Left hindlimb (tissue), 1 donor: ENCODE results near the gene HDAC10.

ENCODE experiments used
- DNase-seq: peaks from one replicate; pipeline ENCODE4 v3.0.0-alpha.2; 2018

The HDAC10 gene

DNA sequence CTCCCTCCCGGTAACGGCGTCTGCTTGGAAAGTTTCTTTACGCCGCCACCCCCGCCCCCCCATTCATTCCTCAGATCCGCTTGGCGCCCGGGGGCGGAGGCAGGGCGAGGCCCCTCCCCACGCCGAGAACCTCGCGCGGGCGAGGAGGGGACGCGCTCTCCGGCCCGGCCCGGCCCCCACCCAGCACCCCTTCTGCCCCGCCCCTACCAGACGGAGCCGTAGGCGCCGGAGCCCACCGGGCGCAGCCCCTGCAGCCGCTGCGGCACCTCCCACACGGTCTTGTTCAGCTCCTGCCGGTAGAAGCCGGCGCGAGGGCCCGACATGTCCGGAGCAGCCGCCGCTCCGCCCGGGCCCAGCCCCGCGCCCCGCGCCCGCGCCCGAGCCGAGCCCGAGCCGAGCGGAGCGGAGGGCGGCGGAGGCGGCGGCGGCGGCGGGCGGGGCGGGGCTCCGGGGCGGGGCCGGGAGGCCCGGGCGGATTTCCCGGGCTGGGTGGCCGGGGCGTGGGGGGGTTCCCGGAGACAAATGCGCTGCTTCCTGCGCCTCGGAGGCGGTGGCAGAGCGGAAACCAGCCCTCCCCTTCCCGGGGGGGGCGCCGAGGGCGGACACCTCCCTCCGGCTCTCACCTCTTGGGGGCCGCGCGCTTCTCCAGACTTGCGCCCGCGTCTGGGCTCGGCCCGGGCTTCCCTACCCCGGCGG is 19.1 kb upstream of the HDAC10 start, which contains the start of gene MAPK11:
MAPK11 (minus strand) TSS at position 411 of the 696 bp plus-strand sequence; CDS start at position 323, 88 bp downstream.
- peak; percentile 80 for DNase-seq

DNA sequence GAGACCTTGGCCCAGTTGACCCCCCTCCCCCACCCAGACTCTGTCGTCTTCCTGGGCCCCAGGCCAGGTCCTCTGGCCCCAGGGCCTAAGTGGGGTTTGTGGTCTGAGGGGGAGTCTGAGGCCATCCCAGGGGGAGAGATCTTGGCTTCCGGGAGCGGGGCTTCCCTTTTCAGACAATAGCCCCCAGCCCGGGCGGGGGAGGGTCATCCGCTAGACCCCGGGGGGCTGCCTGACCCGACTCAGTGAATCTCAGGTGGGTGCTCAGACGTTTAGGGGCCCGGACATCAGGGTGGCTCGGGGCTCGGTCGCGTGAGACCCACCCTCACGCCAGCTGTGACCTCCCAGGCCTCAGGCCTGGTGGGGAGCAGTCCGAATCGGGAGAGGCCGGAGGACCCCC is 18.5 kb upstream of the HDAC10 start:
- DNase-seq: no peak

DNA sequence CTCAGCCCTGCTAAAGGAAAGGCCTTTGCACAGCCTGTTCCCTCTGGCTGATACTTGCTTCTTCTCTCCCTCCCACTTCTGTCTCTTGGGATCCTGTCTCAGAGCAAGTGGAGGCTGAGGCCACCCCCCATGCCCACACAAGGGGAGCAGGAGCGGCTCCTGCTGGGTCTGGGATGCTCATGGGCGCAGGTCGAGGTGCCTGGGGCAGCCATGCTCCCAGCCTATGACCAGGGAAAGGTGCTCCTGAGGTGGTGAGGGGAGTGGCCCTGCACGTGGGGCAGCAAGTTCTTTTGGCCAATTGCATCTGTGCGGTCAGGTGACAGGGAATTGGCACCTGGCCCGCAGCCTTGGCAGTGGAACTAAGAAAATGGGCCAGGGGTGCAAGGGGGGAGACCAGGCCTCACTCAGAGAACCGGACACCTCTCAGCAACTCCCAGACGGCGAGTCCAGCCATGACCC is 17.6 kb upstream of the HDAC10 start:
- no peak for DNase-seq

DNA sequence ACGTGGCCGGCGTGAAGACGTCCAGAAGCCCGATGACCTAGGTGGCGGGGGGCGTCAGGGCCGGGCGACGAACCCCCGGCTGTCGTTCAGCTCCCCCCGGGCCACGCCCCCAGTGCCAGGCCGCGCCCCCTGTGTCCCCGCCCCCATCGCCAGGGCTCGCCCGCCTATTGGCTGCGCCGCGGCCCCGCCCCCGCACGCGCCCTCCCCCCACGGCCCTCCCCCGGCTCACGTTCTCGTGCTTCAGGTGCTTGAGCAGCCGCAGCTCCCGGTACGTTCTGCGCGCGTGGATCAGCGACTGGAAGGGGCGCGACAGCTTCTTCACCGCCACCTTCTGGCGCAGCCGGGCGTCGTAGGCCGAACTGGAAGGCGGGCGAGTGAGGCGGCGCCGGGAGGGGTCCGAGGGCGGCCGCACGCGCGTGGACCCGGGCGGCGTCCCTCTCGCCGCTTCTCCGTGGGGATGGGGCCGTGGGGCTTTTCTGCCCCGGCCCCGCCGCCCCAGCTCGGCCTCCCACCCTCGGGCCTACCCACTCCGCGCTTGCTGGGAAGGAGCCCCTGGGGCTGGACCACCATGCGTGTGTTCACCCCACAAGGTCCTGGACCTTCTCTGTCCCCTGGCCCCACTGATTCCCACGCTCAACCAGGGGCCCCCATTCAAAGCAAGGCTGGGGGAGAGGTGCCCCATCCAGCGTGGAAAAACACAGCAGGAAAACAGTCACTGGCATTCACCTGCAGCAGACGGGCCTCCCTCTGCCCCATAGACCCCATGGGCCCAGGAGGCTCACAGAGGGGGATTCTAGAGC is 16.7 kb upstream of the HDAC10 start:
- peak; percentile 77 for DNase-seq

DNA sequence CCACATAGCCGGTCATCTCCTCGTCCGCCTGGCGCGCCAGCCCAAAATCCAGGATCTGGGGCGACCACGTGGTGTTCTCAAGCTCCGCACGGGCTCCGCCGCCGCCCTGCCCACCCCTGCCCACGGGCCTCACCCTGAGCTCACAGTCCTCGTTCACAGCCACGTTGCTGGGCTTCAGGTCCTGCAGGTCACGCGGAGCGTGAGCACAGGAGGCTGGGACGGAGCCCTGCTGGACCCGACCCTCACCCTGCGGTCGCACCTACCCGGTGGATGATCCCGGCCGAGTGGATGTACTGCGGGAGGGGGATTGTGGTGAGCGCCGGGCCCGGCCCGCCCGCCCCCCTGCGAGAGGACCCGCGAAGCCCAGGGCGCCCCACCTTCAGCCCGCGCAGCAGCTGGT is 15.9 kb upstream of the HDAC10 start:
- no peak for DNase-seq

DNA sequence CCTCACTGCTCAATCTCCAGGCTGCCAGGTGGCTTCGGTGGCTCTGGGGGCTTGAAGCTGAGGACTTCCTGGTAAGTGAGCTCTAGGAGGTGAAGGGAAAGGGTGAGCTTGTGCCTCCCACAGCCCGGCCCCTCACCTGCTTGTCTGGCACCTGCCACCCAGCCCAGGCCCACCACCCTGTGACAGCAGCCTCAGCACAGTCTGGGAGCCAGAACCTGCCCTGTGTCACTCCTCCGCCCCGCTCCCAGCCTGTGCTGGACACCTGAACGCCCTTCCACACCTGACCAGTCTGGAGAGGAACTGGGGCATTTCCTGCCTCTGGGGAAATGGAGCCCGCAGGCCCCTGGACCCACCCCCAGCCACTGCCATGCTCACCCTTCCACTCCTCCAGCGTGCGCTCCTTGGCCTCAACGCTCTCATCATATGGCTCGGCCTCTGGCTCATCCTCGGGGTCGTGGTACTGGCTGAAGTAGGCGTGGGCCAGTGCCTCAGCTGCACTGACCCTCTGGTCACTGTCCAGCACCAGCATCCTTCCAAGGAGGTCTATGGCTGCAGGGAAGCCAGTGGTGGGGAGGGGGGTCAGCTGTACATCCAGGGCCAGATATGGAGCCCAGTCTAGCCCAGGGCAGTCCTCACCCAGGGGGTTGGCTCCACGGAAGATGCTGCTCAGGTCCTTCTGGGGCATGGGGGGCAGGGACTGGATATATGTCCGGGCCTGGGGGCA is 14.0 kb upstream of the HDAC10 start:
- DNase-seq: no peak

DNA sequence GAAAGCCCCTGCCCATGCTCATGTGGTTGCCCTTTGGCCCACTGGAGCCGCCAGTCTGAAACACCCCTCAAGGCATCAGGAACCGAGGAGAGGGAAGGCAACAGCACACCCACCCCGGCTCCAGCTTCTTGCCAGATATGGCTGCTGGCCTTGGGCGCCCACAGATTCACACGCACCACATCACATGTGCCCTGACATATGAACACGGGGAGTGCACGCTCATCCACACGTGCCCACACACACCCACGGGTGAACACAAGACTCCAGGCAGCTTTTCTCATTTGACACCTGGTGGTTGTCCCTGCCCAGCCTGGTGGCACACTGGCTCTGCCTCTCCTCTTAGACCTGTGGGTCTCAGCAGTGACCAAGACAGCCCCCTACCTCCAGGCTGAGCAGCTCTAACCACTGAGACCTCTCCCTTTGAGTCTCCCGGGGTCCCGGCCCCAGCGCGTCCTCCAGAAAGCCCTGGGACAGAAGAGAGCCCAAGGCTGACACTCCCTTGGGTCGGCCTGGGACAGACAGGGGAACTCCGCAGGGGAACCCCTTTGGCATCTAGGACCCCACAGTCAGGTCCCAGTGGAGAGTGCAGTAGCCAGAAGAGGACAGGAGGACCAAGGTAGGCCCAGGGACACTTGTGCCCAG is 13.2 kb upstream of the HDAC10 start:
- DNase-seq: no peak

DNA sequence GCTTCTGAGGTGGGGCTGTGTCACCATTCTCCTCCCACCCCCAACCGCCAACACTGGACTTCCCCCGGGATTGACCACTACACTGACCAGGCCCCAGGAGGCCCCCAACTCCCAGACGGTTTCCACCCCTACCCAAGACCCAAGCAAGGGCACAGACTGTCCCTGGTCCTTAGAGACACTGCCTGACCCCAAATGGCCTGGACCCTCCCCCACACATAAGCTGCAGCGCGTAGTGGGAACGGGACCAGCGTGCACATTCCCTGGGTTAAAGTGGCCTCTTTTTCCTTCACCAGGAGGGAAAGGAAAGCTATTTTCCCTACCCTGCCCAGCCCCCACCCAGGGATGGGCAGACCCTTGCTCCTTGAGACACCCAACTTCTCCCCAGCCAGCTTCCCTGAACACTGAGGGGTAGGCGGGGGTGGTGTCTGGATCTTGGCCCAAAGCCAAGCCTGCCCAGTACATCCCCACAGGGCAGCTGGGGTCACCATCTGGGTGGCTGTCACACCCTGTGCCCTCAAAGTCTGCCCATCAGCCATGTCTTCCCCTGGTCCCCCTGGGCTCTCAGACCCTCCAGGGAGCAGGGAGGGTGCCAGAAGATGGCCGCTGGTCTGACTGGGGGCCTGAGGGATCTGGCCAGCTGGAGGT is 12.0 kb upstream of the HDAC10 start:
- no peak for DNase-seq

DNA sequence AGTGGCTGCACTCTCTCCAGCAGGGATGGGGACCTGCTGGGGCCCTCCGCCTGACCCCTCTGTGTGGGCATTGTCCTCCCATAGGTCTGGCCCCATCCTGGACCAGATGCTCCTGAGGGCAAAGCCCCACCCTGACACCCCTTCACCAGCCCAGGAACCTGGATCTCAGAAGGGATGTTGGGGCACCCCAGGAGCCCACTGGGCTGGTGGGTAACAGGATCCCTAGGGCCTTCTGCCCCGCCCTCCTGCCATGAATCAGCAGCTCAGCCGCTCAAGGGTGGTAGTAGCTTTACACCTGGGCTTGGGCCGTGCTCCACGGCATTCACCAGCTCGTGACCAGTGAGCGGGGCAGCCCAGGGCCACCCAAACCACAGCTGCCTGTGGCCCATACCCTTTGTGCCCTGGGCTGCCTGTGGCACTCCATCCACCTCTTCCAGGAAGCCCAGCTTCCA is 11.4 kb upstream of the HDAC10 start:
- DNase-seq: no peak

DNA sequence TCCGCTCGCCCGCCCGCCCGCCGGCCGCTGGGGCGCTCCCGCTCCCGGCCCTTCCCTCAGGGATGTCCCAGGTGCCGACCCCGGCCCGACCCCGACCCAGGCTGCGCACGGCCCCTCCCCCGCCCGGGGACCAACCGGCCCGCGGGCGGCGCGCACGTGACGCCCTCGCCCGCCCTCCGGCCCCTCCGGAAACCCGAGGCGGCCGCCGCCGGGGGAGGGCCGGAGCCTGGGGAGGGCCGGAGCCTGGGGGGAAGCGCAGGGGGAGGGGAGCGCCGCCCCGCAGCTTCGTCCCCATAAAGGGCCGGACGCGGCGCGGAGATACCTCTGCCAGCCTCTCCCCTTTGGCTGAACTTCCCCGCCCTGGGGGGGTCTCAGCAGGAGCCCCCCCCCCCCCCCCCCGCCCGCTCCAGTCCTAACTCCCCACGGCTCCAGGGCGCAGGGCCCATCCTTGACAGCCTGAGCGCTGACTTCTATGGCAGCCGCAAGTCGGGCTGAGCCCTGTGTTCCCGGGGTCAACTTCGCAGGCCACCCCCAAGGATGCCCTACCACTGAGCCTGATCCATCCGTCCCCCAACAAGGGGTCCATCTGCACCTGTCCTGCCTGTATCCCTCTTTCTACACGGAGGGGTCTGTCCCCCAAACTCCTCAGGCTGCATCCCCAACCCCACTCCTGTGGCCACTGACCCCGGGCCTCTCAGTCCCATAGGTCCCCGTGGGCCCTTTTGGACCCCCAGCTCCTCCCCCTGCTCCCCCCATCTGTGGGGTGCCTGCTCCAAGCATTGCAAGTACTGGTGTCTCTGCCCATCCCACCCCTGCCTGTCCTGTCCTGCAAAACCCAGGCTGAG is 10.8 kb upstream of the HDAC10 start, which contains the start of gene MAPK12:
MAPK12 (minus strand) TSS at position 69 of the 845 bp plus-strand sequence. CDS start 174 bp downstream, outside the sequence.
- no peak for DNase-seq

DNA sequence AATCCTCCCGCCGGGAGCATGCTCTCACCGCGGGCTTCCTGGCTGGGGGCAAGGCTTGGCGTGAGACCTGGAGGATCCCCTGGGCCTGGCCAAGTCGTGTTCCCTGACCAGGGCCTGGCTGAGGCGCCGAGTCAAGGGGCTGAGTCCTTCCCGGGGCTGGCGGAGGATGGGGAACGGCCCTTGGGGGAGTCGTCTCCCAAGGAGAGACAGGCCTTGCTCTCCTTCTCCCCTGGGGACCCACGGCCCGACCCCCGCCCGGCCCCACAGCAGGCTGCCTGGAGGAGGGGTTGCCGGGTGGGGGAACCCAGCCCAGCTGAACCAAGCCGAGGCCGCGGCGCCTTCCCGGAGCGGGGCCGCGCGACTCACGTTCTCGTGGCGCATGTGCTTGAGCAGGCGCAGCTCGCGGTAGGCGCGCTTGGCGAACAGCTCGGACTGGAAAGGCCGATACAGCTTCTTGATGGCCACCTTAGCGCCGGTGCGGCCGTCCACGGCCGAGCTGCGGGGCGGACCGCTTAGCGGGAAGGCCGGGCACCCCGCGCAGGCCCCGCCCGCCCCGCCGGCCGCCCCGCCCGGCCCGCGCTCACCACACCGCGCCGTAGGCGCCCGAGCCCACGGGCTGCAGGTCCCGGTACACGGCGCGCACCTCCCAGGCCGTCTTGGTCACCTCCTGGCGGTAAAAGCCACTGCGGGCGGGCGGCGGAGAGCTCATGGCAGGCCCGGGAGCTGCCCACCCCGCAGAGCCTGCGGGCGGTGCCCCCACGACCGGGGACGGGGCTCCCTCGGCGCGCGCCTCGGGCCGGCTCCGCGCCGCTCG is 9.9 kb upstream of the HDAC10 start:
- no peak for DNase-seq

DNA sequence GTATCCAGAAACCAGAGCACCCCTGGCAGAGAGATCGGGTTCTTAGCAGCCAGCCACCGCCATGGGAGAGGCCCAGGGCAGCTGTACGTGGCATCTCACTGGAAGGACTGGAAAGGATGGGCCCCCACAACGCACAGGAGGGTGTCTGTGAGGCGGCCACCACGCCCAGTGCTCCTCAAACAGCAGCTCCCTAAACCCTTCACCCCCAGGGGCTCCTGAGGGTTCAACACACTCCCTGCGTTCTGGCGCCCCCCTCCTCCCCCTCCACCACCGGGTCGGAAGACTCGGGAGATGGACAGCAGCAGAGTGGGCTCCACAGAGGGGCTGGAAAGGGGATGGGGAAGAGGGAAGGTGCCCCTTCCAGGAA is 9.4 kb upstream of the HDAC10 start:
- DNase-seq: no peak

DNA sequence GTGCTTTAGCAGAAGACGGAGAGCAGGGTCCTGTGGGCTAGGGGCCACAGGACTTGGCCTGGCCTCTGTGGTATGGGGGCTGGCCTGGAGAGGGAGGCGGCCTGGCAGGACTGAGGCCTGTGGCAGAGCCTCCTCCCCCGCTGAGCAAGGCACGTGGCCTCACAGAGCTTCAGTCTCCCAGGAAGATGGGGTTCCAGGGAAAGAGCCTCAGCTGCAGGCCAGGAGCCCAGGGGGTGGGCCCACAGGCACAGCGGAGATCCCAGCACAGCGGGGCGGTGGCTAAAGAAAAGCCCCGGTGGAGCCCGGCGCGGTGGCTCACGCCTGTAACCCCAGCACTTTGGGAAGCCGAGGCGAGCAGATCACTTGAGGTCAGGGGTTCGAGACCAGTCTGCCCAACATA is 8.2 kb upstream of the HDAC10 start:
- no peak for DNase-seq

DNA sequence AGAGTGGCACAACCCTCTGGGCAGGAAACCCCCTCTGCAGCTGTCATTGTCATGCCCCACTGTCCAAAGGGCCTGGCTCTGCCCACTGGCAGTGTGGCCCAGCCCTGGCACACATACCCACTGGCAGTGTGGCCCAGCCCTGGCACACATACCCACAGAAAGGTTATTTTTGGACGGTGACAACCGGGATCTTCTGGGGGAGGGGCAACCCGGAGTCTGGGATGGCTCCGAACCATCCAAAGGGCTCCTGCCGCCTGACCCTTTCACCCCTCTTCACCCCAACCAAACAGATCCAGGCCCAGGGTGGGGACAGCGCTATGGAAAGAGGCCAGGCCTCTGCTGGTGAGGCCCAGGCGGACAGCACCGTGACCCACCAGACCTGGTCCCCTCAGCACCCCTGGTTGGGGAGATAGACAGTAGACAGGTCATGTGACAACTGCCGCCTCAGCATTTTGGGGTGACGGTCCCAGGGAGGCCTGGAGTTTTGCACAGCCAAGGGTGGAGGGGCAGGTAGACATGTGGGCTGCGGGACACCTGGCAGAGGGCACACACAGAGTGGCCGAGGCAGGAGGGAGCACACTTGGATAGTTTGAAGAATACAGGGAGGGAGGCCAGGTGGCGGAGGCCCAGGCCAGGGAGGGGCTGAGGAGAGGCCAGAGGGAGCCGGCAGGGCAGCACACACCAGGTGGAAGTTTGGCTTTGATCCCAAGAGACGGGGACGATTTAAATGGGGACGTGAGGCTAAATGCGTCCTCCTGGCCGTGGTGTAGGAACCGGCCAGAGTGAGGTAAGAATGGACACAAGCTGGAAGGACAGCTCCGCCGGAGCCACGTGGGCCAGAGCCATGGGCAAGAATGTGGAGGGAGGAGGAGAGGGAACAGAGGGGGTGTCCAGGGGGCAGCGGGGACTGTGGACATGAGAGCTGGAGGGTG is 7.6 kb upstream of the HDAC10 start:
- DNase-seq: no peak

DNA sequence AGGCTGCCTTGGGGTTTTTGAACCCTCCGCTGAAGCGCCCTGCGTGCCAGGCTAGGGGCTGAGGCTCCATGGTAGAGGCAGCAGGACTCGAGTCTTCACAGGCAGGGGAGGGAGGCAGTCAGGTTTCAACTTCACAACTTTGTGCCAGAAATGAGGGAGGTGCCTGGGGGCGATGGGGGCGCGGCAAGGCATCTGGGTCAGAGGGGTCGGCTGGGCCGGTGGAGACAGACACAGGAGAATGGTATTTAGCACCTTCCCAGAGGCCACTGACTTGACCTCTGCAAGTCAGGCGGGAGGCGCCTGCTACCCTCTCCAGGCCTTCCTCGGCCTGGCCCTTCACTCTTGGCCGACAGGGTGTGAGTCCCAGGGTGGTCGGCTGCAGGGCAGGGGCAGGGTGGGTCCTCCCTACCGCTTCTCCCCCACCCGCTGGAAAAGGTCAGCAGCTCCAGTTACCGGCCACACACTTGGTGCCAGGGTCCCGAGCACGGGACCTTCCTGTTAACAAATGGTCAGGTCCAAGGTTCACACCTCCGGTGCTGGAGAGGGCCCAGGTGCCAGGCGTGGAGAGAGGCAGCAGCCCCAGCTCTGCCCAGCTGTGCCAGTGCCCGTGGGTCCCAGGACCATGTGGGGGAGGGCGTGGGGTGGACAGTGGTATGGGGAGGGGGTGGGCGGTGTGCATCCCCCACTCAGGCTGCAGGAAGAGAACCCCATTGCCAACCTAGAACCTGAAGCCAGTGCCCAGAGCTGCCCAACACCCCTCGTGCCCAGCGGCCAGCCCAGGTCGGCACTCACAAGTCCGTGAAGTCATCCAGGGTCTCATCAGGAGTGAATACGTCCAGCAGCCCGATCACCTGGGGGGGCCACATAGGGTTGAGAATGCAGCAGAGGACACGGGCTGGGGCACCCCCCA is 6.6 kb upstream of the HDAC10 start:
- DNase-seq: no peak

DNA sequence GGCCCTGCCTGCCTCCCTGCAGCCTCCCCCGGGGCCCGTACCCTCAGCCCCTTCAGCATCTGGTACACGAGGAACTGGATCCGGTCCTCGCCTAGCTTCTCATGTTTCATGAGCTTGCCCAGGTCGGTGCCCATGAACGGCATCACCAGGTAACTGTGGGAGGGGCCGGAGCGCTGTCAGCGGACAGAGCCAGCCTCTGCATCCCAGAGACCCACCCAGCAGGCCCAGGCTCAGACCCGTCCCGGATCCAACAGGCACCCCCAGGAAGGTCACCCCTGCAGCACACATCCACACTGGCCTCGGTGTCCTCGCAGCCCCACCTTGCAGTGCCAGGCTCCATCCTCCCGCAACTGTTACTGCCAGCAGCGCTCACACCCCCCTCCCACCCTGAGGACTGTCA is 6.0 kb upstream of the HDAC10 start:
- DNase-seq: no peak

DNA sequence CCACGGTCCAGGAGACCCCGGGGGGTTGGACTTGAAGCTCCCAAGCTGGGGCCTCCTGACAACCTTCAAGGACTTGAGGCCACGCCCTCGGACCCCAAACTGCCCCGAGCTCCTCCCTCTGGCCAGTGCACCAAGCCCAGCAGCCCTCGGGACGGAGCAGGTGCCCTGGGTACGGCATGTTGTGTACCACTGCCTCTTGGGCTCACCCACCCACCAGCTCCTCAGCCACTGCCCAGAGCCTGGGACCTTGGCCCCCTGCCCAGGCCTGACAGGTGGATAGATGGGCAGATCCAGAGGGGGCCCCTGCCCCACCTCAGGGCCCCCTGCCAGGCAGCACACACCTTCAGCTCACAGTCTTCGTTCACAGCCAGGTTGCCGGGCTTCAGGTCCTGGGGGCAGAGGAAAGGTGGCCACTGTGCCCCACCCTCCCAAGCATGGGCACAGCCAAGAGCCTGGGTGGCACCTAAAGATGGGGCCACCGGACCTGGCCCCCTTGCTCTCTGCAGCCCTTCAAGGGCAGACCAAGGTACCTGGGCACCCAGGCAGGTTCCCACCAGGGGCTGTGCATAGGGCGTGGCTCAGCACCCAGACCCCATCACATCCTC is 5.3 kb upstream of the HDAC10 start:
- no peak for DNase-seq

DNA sequence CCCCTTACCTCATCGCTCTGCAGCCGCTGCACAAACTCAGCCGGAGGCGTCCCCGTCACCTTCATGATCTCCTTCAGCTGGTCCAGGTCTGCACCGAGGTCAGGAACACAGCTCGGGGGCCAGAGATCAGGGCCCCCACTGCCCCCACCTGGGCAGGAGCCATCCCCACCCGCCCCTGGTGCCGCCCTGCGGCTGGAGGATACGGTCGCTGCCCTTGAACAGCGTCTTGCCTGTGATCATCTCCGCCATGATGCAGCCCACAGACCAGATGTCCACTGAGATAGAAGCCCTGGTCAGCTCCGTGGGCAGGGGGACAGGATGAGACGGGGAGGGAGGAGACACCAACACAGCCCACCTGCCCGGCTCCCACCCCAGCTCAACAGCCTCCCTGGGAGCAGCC is 4.5 kb upstream of the HDAC10 start:
- no peak for DNase-seq
